Mesodermal cell (in vitro differentiated cells): ENCODE data around the gene FLAD1.
"Not testable (repeated sequence)": the region's sequence is repeated elsewhere in the genome, so short reads cannot be mapped to it uniquely, and the experiment has no call there.

Experiments used
- H3K27ac ChIP-seq: 2 replicates; pipeline ENCODE4 v1.7.0; 2013; ENCODE audit warnings: mild to moderate bottlenecking, low read depth, low read length, moderate library complexity; ENCODE audit not compliant: severe bottlenecking
- H3K36me3 ChIP-seq: 2 replicates; pipeline ENCODE4 v1.7.1; 2013; ENCODE audit warnings: mild to moderate bottlenecking, low read length, moderate library complexity; ENCODE audit not compliant: control insufficient read depth, insufficient read depth
- H3K4me1 ChIP-seq: one replicate; pipeline ENCODE4 v1.7.1; 2013; ENCODE audit warnings: mild to moderate bottlenecking, low read length; ENCODE audit not compliant: insufficient read depth, control insufficient read depth, poor library complexity, severe bottlenecking
- H3K4me3 ChIP-seq: 2 replicates; pipeline ENCODE4 v1.7.0; 2013; ENCODE audit warnings: low read length, control low read depth, mild to moderate bottlenecking; ENCODE audit not compliant: insufficient read depth, poor library complexity, severe bottlenecking; ENCODE audit errors: extremely low read depth
- H3K9me3 ChIP-seq: 2 replicates; pipeline ENCODE4 v1.7.1; 2013; ENCODE audit warnings: mild to moderate bottlenecking, low read length, moderate library complexity; ENCODE audit not compliant: control insufficient read depth
- WGBS, 2 experiments: methylation state at CpG; one replicate each; pipeline ENCODE4 v1.1.5; 2013; ENCODE audit warnings: missing lambda C conversion rate in 2 of 2; ENCODE audit not compliant: insufficient coverage in 2 of 2; 5-methylcytosine and 5-hydroxymethylcytosine counted together

FLAD1 gene

GRCh38 chr1:154978360-154978759, 4.8 kb upstream of the FLAD1 start:
- peaks cover 10% of the 10 kb centered on the region for H3K4me1 ChIP-seq
- H3K4me3 ChIP-seq: no peak overlapping the region
- no peak overlapping the region for H3K27ac ChIP-seq
- no CpG with 5 or more reads among the region's 3 CpGs for WGBS, 2 experiments
- no peaks in the 10 kb centered on the region for H3K9me3 ChIP-seq
- H3K36me3 ChIP-seq: peaks cover 56% of the 10 kb centered on the region

GRCh38 chr1:154982341-154982740, 803 bp upstream of the FLAD1 start:
- Histone ChIP-seq H3K4me1 (peaks cover 6% of the 10 kb centered on the region), H3K27ac (no peak overlapping the region), H3K9me3 (no peaks in the 10 kb centered on the region), H3K4me3 (peak overlapping the region; percentile 84), H3K36me3 (peaks cover 68% of the 10 kb centered on the region)
- 72% methylated on average over 2 of the region's 6 CpGs; no CpG with 5 or more reads in 1 of the 2 experiments for WGBS, 2 experiments

- Histone ChIP-seq H3K36me3 (peaks cover 70% of the 10 kb centered on the region), H3K4me1 (peaks cover 6% of the 10 kb centered on the region), H3K4me3 (peak overlapping the region; percentile 84), H3K27ac (peak overlapping the region; percentile 39), H3K9me3 (no peaks in the 10 kb centered on the region)
- WGBS, 2 experiments: 9 to 24% methylated on average over 9 to 12 of the region's 17 CpGs
These were observed 777 bp downstream of the FLAD1 start for GRCh38 chr1:154983776-154984466.

- not testable (repeated sequence) for H3K27ac ChIP-seq, H3K9me3 ChIP-seq, H3K4me1 ChIP-seq, H3K4me3 ChIP-seq
- 100% methylated on average over 1 to 2 of the region's 4 CpGs for WGBS, 2 experiments
- H3K36me3 ChIP-seq: peaks cover 66% of the 10 kb centered on the region
These were observed 3.6 kb downstream of the FLAD1 start for GRCh38 chr1:154986736-154987135.

- 91 to 95% methylated on average over 5 to 6 of the region's 6 CpGs for WGBS, 2 experiments
- Histone ChIP-seq H3K4me1 (peaks cover 6% of the 10 kb centered on the region), H3K4me3 (no peak overlapping the region), H3K9me3 (no peaks in the 10 kb centered on the region), H3K36me3 (peaks cover 60% of the 10 kb centered on the region), H3K27ac (no peak overlapping the region)
These were observed 4.2 kb downstream of the FLAD1 start for GRCh38 chr1:154987326-154987725.

- H3K4me3 ChIP-seq: no peak overlapping the region
- H3K36me3 ChIP-seq: peaks cover 62% of the 10 kb centered on the region
- peaks cover 6% of the 10 kb centered on the region for H3K4me1 ChIP-seq
- no peaks in the 10 kb centered on the region for H3K9me3 ChIP-seq
- H3K27ac ChIP-seq: no peak overlapping the region
- WGBS, 2 experiments: 95 to 96% methylated on average over 16 of the region's 17 CpGs
These were observed 5.2 kb downstream of the FLAD1 start for GRCh38 chr1:154988058-154988954.

GRCh38 chr1:154989195-154989860, 6.2 kb downstream of the FLAD1 start:
- Histone ChIP-seq H3K9me3 (no peaks in the 10 kb centered on the region), H3K27ac (no peak overlapping the region), H3K4me3 (no peak overlapping the region), H3K4me1 (peaks cover 10% of the 10 kb centered on the region), H3K36me3 (peaks cover 62% of the 10 kb centered on the region)
- no CpG with 5 or more reads among the region's 3 CpGs for WGBS, 2 experiments

- H3K4me1 ChIP-seq: peaks cover 7% of the 10 kb centered on the region
- no peak overlapping the region for H3K4me3 ChIP-seq
- H3K9me3 ChIP-seq: no peaks in the 10 kb centered on the region
- 100% methylated on average over 3 of the region's 8 CpGs for WGBS, 2 experiments
- peaks cover 55% of the 10 kb centered on the region for H3K36me3 ChIP-seq
- H3K27ac ChIP-seq: no peak overlapping the region
These were observed 7.1 kb downstream of the FLAD1 start for GRCh38 chr1:154990276-154990675.

- 80 to 92% methylated on average over 2 to 12 of the region's 14 CpGs for WGBS, 2 experiments
- H3K4me3 ChIP-seq: no peak overlapping the region
- H3K9me3 ChIP-seq: no peaks in the 10 kb centered on the region
- H3K27ac ChIP-seq: peak overlapping the region; percentile 59
- H3K4me1 ChIP-seq: peaks cover 7% of the 10 kb centered on the region
- peaks cover 35% of the 10 kb centered on the region for H3K36me3 ChIP-seq
These were observed 9.8 kb downstream of the FLAD1 start for GRCh38 chr1:154992721-154993571.
